HCT116 (cell line): ENCODE data around the gene PSKH1. TPM values are rescaled to one million over a fixed set of nuclear protein-coding genes. Genes with fewer than 3 reads are reported as not detected.

Experiments used
- ATAC-seq: fragments of 200-7000 bp; cut with Tn5 transposase; 2 replicates; pipeline ENCODE4 v1.9.1; 2020; ENCODE audit warnings: mild to moderate bottlenecking, moderate library complexity
- BruUV-seq: library from RNA; stranded (reverse); fragments of 400-500 nt; replicated peaks from 2 replicates; lab custom pipeline; 2021; lab: Mats Ljungman, UMichigan
- CTCF ChIA-PET: fragments of 300-600 bp; sonication (Branson Sonifier 250); formaldehyde crosslinking; loops from one replicate; lab custom pipeline; 2021; ENCODE audit warnings: antibody characterized with exemption; lab: Charles Lee
- POLR2A ChIA-PET: fragments of 300-600, 350-600 bp; sonication (Branson Sonifier 250); formaldehyde crosslinking; loops from one replicate; lab custom pipeline; 2021; ENCODE audit warnings: antibody characterized with exemption; lab: Charles Lee
- RAD21 ChIA-PET, 2 experiments: fragments of 300-600 bp; sonication (Branson Sonifier 250); formaldehyde crosslinking; loops; one replicate each; lab custom pipeline; 2023; ENCODE audit warnings: low total read pairs in 2 of 2; ENCODE audit not compliant: uncharacterized antibody in 2 of 2, unreplicated experiment in 2 of 2, low non-redundant PET in 1 of 2; lab: Charles Lee
- DNase-seq: peaks from one replicate; pipeline ENCODE4 v3.0.0-alpha.2; 2010; ENCODE audit warnings: low read depth, low spot score
- H2AFZ ChIP-seq: fragments of 200-600 bp; shearing (Covaris generic), sonication (generic); 2 replicates; pipeline ENCODE4 v1.6.1; 2017; ENCODE audit warnings: low read depth, mixed run types, mixed read lengths, antibody characterized with exemption, low read length; ENCODE audit not compliant: poor library complexity, severe bottlenecking
- H3K27ac ChIP-seq: 2 replicates; pipeline ENCODE4 v1.5.1; 2012; ENCODE audit warnings: low read depth, low read length
- H3K27me3 ChIP-seq: fragments of 200-600 bp; sonication (generic); 2 replicates; pipeline ENCODE4 v1.6.1; 2016; ENCODE audit warnings: mixed run types, low read length, mixed read lengths; ENCODE audit not compliant: insufficient read depth
- H3K36me3 ChIP-seq, 2 experiments: fragments of 200-500 bp in 1 of 2; fragments of 200-600 bp in 1 of 2; sonication (Bioruptor generic) in 1 of 2; sonication (generic) in 1 of 2; 2 replicates each; pipeline versions ENCODE4 v1.5.1 to v1.6.1; 2014 to 2016; ENCODE audit warnings: low read length in 2 of 2, inconsistent platforms in 1 of 2, mixed read lengths in 1 of 2, mixed run types in 1 of 2; ENCODE audit not compliant: insufficient read depth in 2 of 2, control insufficient read depth in 1 of 2
- H3K4me1 ChIP-seq, 2 experiments: fragments of 200-600 bp in 1 of 2; sonication (generic) in 1 of 2; 2 replicates each; pipeline versions ENCODE4 v1.5.1 to v1.6.1; 2012 to 2017; ENCODE audit warnings: low read length in 2 of 2, inconsistent platforms in 1 of 2, mild to moderate bottlenecking in 1 of 2, mixed read lengths in 1 of 2, mixed run types in 1 of 2, moderate library complexity in 1 of 2; ENCODE audit not compliant: insufficient read depth in 2 of 2, control insufficient read depth in 1 of 2
- H3K4me2 ChIP-seq: fragments of 200-600 bp; sonication (generic); 2 replicates; pipeline ENCODE4 v1.6.1; 2017; ENCODE audit warnings: mixed run types, low read length, mixed read lengths
- H3K4me3 ChIP-seq, 2 experiments: fragments of 200-600 bp in 1 of 2; sonication (generic) in 1 of 2; replicated peaks in 1 of 2; 2 replicates each; pipeline ENCODE4 v1.5.1; 2011 to 2016; ENCODE audit warnings: low read length in 2 of 2, control low read depth in 1 of 2, low read depth in 1 of 2, mild to moderate bottlenecking in 1 of 2, mixed read lengths in 1 of 2, mixed run types in 1 of 2
- H3K79me2 ChIP-seq: fragments of 200-600 bp; sonication (generic); 2 replicates; pipeline ENCODE4 v1.6.1; 2017; ENCODE audit warnings: mild to moderate bottlenecking, mixed run types, low read length, moderate library complexity, mixed read lengths; ENCODE audit not compliant: insufficient read depth
- H3K9ac ChIP-seq: fragments of 200-600 bp; sonication (generic); 2 replicates; pipeline ENCODE4 v1.6.1; 2016; ENCODE audit warnings: low read length, mixed read lengths
- H3K9me2 ChIP-seq: fragments of 200-600 bp; sonication (generic), shearing (Covaris generic); 2 replicates; pipeline ENCODE4 v1.6.1; 2017; ENCODE audit warnings: mixed run types, mild to moderate bottlenecking, moderate library complexity; ENCODE audit not compliant: insufficient read depth
- H3K9me3 ChIP-seq, 2 experiments: fragments of 200-500 bp in 1 of 2; fragments of 200-600 bp in 1 of 2; sonication (Bioruptor generic) in 1 of 2; sonication (generic) in 1 of 2; 2 replicates each; pipeline ENCODE4 v1.6.1; 2014 to 2017; ENCODE audit warnings: low read length in 2 of 2, mixed read lengths in 2 of 2, inconsistent platforms in 1 of 2, low read depth in 1 of 2, mild to moderate bottlenecking in 1 of 2, mixed run types in 1 of 2, moderate library complexity in 1 of 2; ENCODE audit not compliant: control insufficient read depth in 1 of 2, insufficient read depth in 1 of 2
- H4K20me1 ChIP-seq: fragments of 200-600 bp; sonication (generic), shearing (Covaris generic); 2 replicates; pipeline ENCODE4 v1.6.1; 2017; ENCODE audit warnings: mixed run types, mild to moderate bottlenecking, moderate library complexity; ENCODE audit not compliant: insufficient read depth
- CBX3 ChIP-seq: IDR thresholded peaks from 2 replicates; pipeline ENCODE4 v1.6.1; 2012; ENCODE audit warnings: low read depth
- CEBPB ChIP-seq: IDR thresholded peaks from 2 replicates; pipeline ENCODE4 v1.6.1; 2012; ENCODE audit warnings: low read depth
- EGR1 ChIP-seq: IDR thresholded peaks from 2 replicates; pipeline ENCODE4 v1.6.1; 2012; ENCODE audit warnings: low read depth
- ELF1 ChIP-seq: IDR thresholded peaks from 2 replicates; pipeline ENCODE4 v1.6.1; 2012; ENCODE audit warnings: low read depth, borderline replicate concordance
- EZH2 ChIP-seq: fragments of 200-600 bp; sonication (generic); IDR thresholded peaks from 2 replicates; pipeline ENCODE4 v1.6.1; 2017; ENCODE audit warnings: antibody characterized with exemption, mixed run types
- EZH2phosphoT487 ChIP-seq: fragments of 200-600 bp; IDR thresholded peaks from 2 replicates; pipeline ENCODE4 v1.6.1; 2018; ENCODE audit warnings: antibody characterized with exemption, borderline replicate concordance
- POLR2A ChIP-seq: IDR thresholded peaks from 2 replicates; pipeline ENCODE4 v1.7.0; 2011; ENCODE audit warnings: borderline replicate concordance; ENCODE audit not compliant: insufficient read depth, insufficient read length; ENCODE audit errors: extremely low read depth
- POLR2AphosphoS5 ChIP-seq: IDR thresholded peaks from 2 replicates; pipeline ENCODE4 v1.6.1; 2011; ENCODE audit warnings: mild to moderate bottlenecking, low read depth, low read length, moderate library complexity
- RAD21 ChIP-seq: IDR thresholded peaks from 2 replicates; pipeline ENCODE4 v1.6.1; 2012; ENCODE audit warnings: low read depth, mild to moderate bottlenecking
- SIN3A ChIP-seq: IDR thresholded peaks from 2 replicates; pipeline ENCODE4 v1.6.1; 2012; ENCODE audit warnings: low read depth
- SRF ChIP-seq: IDR thresholded peaks from 2 replicates; pipeline ENCODE4 v1.6.1; 2012; ENCODE audit warnings: low read depth
- TCF7L2 ChIP-seq: IDR thresholded peaks from 2 replicates; pipeline ENCODE4 v1.7.0; 2011; ENCODE audit warnings: borderline replicate concordance, inconsistent platforms; ENCODE audit not compliant: insufficient read depth, insufficient read length; ENCODE audit errors: extremely low read depth
- YY1 ChIP-seq: IDR thresholded peaks from 2 replicates; pipeline ENCODE4 v1.6.1; 2011; ENCODE audit warnings: low read length, low read depth, moderate library complexity, mild to moderate bottlenecking; ENCODE audit not compliant: insufficient replicate concordance; ENCODE audit errors: extremely low read depth
- ZFX ChIP-seq: fragments of 450-650 bp; IDR thresholded peaks from 2 replicates; pipeline ENCODE4 v1.6.1; 2017
- intact Hi-C: fragments of 100-400 bp; cut with micrococcal nuclease; formaldehyde crosslinking; loops from 2 replicates; pipeline ENCODE4 v1.10.0; 2022
- total RNA-seq: library from RNA; stranded (reverse); gene quantifications from one replicate; pipeline ENCODE4 v1.2.1, GENCODE V29; 2021; ENCODE audit not compliant: unreplicated experiment
- TF ChIP-seq, protein P1 (sequence below): IDR thresholded peaks from 2 replicates; pipeline ENCODE4 v1.6.1; 2012; ENCODE audit warnings: low read depth
- TF ChIP-seq, protein P2 (sequence below), 3 experiments: fragments of 200-600 bp in 1 of 3; sonication (generic) in 1 of 3; IDR thresholded peaks in 2 of 3; conservative IDR thresholded peaks in 1 of 3; 2 replicates each; pipeline ENCODE4 v1.5.1; 2012 to 2017; ENCODE audit warnings: low read depth in 2 of 3, low read length in 2 of 3, antibody characterized with exemption in 1 of 3, borderline replicate concordance in 1 of 3, control low read depth in 1 of 3, mild to moderate bottlenecking in 1 of 3, mixed read lengths in 1 of 3, mixed run types in 1 of 3, moderate library complexity in 1 of 3; ENCODE audit not compliant: insufficient read depth in 1 of 3

The PSKH1 gene
- total RNA-seq, 1 experiment from 2014 or later = 16.2 TPM

DNA sequence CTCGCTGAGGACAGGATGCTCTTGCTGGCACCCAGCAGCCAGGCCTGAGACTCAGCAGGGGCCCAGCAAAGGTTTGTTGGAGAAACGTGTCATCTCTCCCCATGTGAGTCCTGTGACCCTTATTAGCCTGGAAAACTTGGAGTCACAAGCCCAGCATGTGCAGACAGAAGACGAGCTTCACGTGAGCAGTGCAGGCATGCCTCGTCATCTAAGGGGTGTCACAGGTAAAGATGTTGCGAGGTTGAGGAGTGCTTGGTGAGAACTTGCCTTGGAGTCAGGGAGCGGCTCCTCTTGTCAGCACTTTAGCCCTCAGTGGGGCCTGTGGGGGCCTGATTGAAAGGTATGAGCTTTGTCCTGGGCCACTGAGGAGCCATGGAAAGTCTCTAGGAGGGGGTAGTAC, 40.8 kb downstream of the PSKH1 start:
- Histone ChIP-seq H3K4me1 (peaks cover 3 to 26% of the 10 kb centered on the region in 2 experiments; a peak in 3 of 4 replicates), H3K27ac (no peak overlapping the region), H3K4me3 (no peak overlapping the region), H3K79me2 (peaks cover 33% of the 10 kb centered on the region), H3K9me3 (no peaks in the 10 kb centered on the region), H3K4me2 (peak overlapping the region; percentile 98), H3K9ac (no peak overlapping the region), H2AFZ (no peak overlapping the region), H3K36me3 (peaks cover 0 to 8% of the 10 kb centered on the region in 2 experiments; a peak in 2 of 4 replicates), H3K9me2 (no peaks in the 10 kb centered on the region), H3K27me3 (no peaks in the 10 kb centered on the region), H4K20me1 (no peaks in the 10 kb centered on the region)
- ATAC-seq = no peak
- ChIA-PET CTCF (interaction anchor here (1.4 to 2.7 kb wide), 2 partner anchors 50 to 117 kb away, joined by 3 to 11 read pairs; no protein-coding TSS in a partner anchor), POLR2A (no interaction called here), RAD21 (no interaction called here)
- no peak for TF ChIP-seq EGR1
- TF ChIP-seq SRF = no peak
- TF ChIP-seq CEBPB = no peak
- TF ChIP-seq ZFX = no peak
- TF ChIP-seq CBX3 = no peak
- TF ChIP-seq POLR2A = no peak
- no peak for TF ChIP-seq EZH2phosphoT487
- TF ChIP-seq TCF7L2 = no peak
- TF ChIP-seq SIN3A = no peak
- TF ChIP-seq EZH2 = no peak
- TF ChIP-seq POLR2AphosphoS5 = no peak
- TF ChIP-seq YY1 = no peak
- TF ChIP-seq RAD21 = no peak
- TF ChIP-seq, protein P1, sequence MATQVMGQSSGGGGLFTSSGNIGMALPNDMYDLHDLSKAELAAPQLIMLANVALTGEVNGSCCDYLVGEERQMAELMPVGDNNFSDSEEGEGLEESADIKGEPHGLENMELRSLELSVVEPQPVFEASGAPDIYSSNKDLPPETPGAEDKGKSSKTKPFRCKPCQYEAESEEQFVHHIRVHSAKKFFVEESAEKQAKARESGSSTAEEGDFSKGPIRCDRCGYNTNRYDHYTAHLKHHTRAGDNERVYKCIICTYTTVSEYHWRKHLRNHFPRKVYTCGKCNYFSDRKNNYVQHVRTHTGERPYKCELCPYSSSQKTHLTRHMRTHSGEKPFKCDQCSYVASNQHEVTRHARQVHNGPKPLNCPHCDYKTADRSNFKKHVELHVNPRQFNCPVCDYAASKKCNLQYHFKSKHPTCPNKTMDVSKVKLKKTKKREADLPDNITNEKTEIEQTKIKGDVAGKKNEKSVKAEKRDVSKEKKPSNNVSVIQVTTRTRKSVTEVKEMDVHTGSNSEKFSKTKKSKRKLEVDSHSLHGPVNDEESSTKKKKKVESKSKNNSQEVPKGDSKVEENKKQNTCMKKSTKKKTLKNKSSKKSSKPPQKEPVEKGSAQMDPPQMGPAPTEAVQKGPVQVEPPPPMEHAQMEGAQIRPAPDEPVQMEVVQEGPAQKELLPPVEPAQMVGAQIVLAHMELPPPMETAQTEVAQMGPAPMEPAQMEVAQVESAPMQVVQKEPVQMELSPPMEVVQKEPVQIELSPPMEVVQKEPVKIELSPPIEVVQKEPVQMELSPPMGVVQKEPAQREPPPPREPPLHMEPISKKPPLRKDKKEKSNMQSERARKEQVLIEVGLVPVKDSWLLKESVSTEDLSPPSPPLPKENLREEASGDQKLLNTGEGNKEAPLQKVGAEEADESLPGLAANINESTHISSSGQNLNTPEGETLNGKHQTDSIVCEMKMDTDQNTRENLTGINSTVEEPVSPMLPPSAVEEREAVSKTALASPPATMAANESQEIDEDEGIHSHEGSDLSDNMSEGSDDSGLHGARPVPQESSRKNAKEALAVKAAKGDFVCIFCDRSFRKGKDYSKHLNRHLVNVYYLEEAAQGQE = no peak
- TF ChIP-seq ELF1 = no peak
- TF ChIP-seq, protein P2, sequence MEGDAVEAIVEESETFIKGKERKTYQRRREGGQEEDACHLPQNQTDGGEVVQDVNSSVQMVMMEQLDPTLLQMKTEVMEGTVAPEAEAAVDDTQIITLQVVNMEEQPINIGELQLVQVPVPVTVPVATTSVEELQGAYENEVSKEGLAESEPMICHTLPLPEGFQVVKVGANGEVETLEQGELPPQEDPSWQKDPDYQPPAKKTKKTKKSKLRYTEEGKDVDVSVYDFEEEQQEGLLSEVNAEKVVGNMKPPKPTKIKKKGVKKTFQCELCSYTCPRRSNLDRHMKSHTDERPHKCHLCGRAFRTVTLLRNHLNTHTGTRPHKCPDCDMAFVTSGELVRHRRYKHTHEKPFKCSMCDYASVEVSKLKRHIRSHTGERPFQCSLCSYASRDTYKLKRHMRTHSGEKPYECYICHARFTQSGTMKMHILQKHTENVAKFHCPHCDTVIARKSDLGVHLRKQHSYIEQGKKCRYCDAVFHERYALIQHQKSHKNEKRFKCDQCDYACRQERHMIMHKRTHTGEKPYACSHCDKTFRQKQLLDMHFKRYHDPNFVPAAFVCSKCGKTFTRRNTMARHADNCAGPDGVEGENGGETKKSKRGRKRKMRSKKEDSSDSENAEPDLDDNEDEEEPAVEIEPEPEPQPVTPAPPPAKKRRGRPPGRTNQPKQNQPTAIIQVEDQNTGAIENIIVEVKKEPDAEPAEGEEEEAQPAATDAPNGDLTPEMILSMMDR (IDR thresholded peaks at IDR 0.05 in 2 of 3, conservative IDR thresholded peaks at IDR 0.05 in 1 of 3; ENCODE audit: borderline replicate concordance in 1 of 3, insufficient read depth in 1 of 3, low read depth in 2 of 3, low read length in 2 of 3) = no peak
- no peak for DNase-seq
- intact Hi-C loops = loop anchor here (10.0 kb wide), 1 partner anchor 409 kb away; the partner anchor contains the start of gene RIPOR1
- no TSS peak for BruUV-seq
